ENCODE results near the gene RPL15.
A peak's percentile ranks its signal among the peaks of the same experiment; 100 is the strongest.
"Not testable (repeated sequence)": the region's sequence is repeated elsewhere in the genome, so short reads cannot be mapped to it uniquely, and the experiment has no call there.

Gene RPL15

DNA sequence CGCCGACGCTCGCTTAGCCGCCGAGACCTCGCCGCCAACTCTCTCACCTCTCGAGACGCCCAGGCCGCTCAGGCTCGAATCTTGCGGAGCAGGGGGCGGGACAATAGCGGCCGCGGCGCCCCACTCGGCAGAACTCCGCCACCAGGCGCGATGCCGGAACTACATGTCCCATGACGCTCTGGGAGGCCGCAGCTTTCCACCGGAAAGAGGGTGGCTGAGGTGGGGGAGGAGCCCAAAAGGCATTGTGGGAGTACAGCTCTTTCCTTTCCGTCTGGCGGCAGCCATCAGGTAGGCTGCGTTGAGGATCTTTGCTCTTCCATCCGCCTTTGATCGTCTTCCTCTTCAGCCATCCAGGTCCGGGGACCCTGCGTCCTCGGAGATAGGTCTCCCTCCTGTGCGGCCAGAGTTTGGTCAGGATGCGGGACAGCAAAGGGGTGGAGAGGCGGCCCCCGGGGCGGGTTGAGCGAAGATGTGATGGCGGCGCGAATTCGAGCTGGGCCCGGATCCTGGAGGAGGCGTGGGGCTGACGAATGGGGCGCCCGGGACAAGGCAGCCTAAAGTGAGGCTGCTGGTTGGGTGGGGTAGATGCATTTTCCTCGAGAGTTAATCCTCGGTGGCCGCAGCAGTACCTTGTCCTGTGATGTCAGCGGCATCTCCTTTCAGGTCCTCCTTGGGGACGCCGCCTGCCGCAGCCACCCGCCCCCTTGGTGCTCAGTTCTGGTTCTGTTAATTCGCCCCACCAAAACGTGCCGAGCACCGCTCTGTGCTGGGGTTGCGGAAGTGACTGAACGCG is at the start of gene RPL15, which contains the start of gene NKIRAS1:
Gene RPL15, plus strand, starts transcription at position 247 of the 793 bp plus-strand sequence. CDS start 728 bp downstream, outside the sequence.
Gene NKIRAS1, minus strand, starts transcription at position 105 of the 793 bp plus-strand sequence. CDS start 6,086 bp downstream, outside the sequence.
- peak; percentile 97 for DNase-seq (ENCODE audit: low spot score)

DNA sequence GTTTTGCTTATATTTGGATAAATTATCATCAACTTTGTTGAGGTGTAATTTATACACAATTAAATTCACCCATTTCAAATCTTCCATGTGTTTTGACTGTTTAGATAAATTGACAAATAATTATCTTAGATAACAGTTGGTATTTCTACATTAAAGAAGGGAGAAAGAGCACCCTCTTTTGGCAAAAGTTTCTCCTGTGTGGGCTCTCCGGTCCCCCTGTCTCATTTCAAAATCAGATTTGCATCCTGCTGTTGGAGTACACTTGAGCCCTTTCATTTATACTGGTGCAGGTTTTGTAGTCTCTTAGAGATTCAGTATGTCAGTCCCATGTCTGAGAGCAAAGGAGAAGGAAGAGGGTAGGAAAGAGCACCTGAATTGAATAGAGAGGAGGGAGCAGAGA is 49.5 kb upstream of the RPL15 start:
- DNase-seq (ENCODE audit: low spot score): no peak

DNA sequence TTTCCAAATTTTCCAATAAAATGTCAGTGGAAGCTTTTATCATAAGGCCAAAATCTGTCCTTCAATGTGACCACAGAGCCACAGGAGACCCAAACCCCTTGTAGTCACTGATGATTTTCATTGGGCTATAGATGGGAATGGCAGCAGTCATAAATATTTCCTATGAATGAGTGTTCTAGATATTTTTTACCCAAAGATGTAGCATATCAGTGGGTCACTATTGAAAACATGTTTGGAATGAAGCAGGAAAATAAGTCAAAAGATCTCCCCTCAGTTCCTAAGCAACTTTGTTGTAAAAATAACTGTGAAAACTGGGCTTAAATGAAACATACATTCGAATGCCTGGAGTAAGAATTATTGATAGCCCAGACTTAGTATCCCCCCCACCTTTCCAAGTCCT is 49.1 kb upstream of the RPL15 start:
- no peak for DNase-seq (ENCODE audit: low spot score)

DNA sequence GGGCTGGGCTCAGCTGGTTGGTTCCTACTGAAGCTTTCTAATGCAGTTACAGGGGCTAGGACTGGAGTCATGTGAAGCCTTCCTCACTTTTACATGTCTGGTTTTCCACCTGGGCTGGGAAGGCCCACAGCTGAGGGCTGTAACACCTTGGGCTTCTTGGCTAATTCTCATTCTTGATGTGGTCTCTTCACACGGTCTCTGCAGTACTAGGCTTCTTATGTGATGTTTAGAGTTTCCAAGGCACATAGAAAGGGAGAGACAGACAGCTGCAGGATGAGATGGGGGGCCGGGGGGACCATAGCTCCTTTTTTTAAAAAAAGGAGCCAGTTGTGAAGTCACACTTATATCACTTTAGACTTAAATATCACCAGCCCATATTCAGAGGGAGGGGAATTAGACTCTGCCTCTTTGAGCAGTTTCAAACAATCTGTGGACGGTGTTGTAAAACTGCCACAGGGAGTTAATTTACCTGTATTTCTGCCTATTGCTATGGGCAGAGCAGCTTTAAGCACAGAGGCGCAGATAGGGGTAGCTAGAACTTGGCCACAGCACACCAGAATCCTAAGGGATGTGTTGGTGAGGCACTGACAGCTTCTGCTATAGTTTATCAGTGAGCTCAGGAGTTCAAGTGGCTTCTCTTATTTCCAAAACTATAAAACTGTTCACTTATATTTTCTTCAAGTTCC is 46.8 kb upstream of the RPL15 start:
- DNase-seq (ENCODE audit: low spot score): no peak

GRCh38 chr3:23870663-23871043 is 46.3 kb upstream of the RPL15 start:
- DNase-seq (ENCODE audit: low spot score): not testable (repeated sequence)

DNA sequence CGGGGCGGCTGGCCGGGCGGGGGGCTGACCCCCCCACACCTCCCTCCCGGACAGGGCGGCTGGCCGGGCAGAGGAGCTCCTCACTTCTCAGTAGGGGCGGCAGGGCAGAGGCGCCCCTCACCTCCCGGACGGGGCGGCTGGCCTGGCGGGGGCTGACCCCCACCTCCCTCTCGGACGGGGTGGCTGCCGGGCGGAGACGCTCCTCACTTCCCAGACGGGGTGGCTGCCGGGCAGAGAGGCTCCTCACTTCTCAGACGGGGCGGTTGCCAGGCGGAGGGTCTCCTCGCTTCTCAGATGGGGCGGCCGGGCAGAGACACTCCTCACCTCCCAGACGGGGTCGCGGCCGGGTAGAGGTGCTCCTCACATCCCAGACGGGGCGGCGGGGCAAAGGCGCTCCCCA is 45.6 kb upstream of the RPL15 start:
- DNase-seq (ENCODE audit: low spot score): not testable (repeated sequence)

DNA sequence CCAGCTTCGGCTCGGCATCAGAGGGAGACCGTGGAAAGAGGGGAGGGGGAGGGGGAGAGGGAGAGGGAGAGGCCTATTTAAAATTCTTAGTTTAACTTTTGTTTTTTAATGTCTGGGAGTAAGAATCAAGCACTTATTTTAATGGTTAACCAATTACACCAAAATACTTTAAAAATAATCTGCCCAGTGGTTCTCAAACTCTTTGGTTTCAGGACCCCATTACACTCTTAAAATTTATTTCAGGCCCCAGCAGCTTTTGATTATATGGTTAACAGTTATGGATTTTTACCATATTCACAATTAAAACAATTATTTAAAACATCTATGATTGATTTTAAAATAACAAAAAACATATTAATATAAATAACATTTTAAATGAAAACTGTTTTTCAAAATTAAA is 44.6 kb upstream of the RPL15 start:
- DNase-seq (ENCODE audit: low spot score): no peak

- no peak for DNase-seq (ENCODE audit: low spot score)
These were observed 43.0 kb upstream of the RPL15 start for GRCh38 chr3:23873941-23874340.

DNA sequence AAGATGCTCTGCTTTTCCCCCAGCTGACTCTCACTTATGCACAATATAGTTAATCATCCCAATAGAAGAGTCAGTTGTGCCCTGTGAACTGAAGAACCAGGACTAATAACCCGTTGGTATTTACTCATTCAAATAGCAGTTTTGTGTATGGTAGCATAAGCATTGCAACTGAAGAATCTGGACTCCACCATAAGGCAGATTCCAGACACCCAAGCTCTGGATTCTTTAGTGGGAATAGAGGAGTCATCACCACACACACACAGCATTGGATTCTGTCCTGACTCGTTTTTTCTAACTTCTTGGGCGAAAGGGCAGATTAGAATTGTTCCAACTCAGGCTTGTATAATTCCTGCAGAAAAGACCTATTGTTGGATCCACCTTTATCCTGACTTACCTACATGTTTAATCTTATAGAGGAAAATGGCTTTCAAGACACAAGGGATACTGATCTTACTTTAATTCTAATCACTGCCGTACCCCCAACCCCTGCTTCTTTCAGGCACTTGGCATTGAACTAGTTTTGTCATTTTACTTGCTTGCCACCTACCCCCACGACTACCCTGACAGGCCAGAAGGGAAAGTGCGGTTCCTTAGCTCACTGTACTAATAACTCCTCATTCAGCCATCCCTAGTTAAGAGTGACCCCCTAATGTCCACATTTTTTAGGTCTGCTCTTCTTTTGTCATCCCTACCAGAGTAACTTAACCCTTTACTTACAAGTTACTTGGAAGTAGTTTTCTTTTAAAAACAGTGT is 42.4 kb upstream of the RPL15 start:
- no peak for DNase-seq (ENCODE audit: low spot score)

DNA sequence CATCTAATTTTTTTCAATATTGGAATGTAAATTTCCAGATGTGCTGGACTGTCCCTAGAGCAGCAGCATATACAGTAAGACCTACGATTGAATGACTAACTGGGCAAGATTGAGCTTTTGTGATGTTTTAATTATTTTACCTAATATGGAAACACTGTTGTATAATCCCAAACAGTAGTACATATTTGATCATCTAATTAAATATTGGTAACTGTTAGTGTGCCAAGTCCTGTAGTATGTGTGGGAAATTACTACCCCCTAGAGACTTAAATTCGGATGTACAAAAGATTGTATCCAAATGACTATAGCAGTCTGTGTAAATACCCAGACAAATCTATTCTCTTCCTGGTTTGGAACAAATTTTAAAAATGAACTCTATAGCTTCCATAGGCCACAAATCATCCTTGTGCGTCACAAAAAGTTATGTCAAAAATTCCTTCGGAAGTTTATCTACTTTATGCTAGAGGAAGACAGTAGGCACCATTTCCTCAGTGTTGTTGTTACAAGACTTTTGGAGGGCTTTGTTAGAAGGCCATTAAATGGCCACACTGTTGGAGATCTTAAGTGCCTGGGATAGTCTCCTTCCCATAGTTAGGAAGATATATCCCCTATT is 41.7 kb upstream of the RPL15 start:
- DNase-seq (ENCODE audit: low spot score): no peak

GRCh38 chr3:23876923-23877322 is 40.0 kb upstream of the RPL15 start:
- DNase-seq (ENCODE audit: low spot score): no peak

DNA sequence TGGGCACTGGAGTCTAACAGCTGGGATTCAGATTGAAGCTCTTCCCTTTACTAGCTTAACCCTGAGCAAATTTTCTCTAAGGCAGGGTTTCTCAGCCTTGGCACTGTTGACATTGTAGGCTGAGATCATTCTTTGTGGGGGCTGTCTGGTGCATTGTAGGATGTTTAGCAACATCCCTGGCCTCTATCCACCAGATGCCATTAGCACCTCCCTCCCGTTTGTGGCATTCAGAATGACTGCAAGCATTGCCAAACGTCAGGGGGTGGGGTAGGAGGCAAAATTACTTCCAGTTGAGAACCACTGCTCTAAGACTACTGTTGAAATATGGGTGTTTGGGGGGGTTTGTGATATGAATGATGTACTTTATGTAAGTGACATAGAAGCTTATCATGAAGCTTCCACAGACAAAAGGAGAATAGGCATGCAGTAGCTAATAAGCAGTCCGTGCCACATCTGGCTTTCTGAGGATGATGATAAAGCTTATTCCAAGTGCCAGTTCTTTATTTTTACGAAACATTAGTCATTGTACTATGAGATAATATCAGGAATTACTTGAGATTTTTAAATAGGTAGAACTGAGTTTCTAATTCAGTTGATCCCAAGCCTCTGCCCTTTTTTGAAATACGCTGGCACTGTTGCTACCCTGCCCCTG is 39.5 kb upstream of the RPL15 start:
- DNase-seq (ENCODE audit: low spot score): no peak

GRCh38 chr3:23879485-23879884 is 37.4 kb upstream of the RPL15 start:
- DNase-seq (ENCODE audit: low spot score): no peak

DNA sequence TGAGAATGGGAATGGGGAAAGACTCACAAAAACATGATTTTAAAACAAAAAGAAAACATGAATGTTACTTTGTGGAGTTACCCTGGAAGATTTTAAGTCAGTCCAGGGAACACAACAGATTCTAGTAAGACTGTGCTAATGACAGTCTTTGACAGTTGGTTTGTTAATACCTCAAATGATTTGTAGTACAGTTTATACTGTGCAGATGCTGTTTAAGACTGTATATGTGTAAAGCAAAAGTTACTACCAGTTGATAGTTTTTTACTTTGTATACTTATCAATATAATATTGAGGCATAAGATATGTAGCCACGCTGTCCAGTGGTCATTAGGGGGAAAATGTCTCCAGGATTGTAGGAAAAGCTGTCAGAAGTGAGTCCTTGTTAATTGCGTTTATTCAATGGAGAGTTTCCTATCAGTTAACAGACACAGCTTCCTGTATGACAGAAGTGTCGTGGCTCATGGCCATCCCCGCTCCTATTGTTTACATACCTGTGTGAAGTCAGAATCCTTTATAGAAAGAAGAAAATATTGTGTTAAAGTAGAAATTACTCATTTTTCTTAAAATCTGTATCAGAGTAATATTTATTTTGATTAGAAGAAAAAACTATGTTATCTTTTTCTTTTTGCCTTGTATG is 36.1 kb upstream of the RPL15 start:
- no peak for DNase-seq (ENCODE audit: low spot score)

- DNase-seq (ENCODE audit: low spot score): not testable (repeated sequence)
These were observed 34.9 kb upstream of the RPL15 start for GRCh38 chr3:23881993-23882392.

DNA sequence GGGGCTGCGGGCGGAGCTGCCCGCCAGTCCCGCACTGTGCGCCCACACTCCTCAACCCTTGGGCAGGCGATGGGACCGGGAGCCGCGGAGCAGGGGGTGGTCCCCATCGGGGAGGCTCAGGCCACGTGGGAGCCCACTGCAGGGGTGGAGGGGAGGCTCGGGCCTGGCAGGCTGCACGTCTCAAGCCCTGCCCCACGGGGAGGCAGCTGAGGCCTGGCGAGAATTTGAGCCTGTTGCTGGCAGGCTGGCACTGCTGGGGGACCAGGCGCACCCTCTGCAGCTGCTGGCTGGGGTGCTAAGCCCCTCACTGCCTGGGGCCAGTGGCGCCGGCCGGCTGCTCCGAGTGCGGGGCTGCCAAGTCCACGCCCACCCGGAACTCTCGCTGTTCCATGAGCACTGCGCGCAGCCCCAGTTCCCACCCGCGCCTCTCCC is 34.4 kb upstream of the RPL15 start:
- DNase-seq (ENCODE audit: low spot score): no peak

DNA sequence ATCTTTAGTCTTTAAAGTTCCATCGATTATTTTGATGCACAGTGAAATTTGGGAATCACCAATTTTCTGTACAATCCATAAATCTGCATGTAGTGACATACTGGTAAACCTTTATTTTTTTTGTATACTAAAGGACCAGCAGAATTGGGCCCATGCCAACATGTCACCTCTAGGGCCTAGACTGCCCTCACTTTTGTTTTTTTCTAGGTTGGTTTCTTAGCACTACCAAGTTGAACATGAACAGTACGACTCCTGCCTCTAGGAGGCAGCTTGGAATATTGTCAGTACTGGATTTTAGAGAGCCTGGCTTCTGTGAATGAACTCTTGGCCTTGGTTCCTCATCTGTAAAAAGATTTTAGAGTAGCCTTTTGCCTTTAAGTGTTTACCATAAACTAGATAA is 32.5 kb upstream of the RPL15 start:
- no peak for DNase-seq (ENCODE audit: low spot score)

- no peak for DNase-seq (ENCODE audit: low spot score)
These were observed 31.7 kb upstream of the RPL15 start for GRCh38 chr3:23885210-23885609.

- no peak for DNase-seq (ENCODE audit: low spot score)
These were observed 30.6 kb upstream of the RPL15 start for GRCh38 chr3:23886311-23886710.

DNA sequence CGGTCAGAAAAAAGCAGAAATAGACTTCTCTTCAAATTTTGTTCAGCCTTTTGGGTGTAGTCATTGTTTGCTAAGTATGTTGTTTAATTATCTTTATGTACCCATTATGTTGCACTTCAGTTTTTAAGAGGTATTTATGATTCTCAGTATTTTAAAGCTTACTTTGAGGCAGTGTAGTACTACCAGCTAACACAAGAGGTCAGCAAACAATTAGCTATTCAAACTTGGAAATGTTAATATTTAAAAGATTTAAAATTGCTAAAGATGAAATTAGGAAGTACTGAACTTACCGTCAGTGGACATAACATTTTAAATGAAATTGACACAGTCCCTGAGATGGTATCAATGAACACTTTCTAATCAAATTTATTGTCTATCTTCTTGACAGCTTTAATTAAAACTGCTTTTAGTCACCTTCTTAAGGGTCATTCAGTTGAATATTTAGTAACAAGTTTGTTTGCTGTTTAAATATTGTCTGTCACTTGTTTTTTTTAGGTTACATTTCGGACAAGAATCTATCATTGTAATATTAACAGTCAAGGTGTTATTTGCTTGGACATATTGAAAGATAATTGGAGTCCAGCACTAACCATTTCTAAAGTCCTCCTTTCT is 28.2 kb upstream of the RPL15 start:
- peak; percentile 56 for DNase-seq (ENCODE audit: low spot score)

GRCh38 chr3:23889386-23889785 is 27.5 kb upstream of the RPL15 start:
- no peak for DNase-seq (ENCODE audit: low spot score)
